Embryonic facial prominence (tissue), 1 donor: ENCODE results near the gene GLIS1.

Experiments
- DNase-seq: peaks from one replicate; pipeline ENCODE4 v3.0.0-alpha.2; 2016; ENCODE audit errors: extremely low spot score

Gene GLIS1

DNA sequence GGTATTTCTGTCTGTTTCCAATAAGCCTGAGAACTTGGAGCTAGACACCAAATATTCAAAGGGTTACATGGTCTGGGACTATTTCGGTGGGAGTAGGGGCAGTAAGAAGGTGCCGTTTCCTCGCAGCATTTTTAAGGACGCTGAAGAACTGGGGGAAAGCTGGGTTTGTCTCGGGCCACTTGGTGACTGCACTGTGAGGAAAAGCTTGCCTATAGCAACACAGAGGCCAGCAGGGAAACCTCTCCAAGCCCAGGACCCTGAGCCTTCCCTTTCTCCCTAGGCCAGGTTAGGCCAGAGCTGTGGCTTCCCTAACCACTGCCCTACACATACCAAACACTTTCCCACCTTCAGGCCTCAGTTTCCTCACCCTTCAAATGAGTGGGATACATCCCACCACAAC is 3.3 kb downstream of the GLIS1 start:
- DNase-seq, result no peak

DNA sequence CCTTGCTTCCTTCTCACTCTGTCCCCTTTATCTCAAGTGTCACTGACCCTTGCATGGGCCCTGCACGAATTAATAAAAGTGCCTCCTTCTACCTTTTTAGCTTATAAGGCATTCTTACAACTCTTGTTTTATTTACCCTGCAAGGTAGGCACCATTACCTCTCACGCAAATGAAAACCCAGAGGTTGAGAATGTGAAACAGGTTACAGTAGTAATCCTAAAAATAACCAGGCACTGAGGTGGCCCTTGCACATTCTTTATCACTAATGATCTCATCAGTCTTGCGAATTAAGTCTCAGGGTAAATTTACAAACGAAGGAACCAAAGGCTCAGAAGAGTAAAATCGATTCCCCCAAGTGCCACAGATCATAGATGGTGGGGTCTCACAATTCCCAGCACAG is 3.7 kb downstream of the GLIS1 start:
- no peak for DNase-seq

DNA sequence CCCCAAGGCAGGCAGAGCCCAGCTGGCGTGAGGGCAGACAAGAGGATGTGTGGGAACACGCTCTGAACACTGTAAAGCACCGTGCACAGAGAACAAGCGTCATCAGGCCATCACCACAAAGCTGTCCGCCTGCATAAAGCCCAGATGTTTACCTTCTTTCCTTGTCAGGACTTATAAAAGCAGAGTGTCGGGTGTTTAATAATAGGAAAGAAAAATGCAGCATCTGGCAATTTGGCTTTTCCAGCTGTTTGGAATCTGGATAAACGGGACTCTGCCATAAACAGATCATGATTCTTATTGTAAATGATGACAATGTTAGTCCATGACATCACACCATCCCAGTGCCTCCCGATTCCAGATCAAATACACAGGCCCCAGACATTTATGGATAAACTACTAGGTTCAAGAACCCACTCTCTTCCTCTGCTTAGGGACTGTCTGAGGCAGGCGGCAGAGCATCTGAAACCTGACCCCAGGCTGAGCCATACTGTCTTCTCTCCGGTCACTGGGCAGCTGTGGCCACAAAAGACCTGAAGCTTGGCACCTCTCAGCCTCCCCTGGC is 4.2 kb downstream of the GLIS1 start:
- no peak for DNase-seq

DNA sequence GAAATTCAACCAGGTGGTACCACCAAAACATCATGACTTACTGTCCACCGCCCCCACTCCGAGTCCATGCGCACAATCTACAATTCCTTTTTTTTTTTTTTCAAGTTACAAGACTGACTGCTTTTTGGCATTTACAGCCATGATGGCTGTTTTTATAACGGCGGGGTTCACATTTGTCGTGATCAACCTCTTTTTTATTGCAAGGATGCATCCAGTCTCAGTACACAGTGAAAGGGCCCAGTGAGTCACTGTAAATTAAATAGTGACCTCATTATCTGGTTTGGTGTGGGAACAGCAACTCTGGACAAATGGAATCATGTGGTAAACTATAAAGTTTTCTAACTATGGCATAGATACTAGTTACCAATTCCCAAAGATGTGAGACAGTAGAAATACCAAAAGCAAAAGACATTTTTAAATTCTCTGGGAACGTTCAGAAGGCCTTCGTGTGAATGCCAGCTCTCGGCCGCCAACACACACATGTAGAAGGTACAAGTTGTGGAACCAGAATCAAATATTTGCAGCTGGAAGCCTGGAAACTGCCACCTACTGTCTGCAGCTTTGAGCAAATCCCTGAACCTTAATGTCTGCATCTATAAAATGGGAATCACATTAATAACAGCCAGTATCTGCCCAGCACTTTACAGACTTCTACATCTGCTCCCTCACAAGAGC is 4.9 kb downstream of the GLIS1 start:
- no peak for DNase-seq

DNA sequence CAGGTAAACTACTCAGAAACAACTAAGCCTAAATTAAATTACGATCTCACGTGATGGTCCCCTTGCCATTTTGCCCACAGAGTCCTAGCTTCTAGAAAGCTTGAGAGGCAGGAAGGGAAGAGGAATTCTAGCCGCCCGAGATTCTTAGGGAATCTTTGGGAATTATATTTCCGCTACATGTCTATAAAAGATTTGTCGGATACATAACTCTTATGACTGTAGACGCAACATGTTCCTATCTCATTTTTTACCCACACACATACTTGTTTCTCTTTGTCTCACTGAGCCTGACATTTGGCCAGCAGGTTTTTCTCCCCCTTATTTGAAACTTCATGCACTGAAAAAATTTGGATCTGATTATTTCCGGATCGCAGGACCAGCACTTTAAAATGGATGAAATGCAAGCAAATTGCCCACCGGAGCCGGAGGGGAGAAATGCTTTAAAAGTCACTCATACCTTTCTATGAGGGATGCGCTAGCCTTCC is 5.5 kb downstream of the GLIS1 start:
- no peak for DNase-seq

DNA sequence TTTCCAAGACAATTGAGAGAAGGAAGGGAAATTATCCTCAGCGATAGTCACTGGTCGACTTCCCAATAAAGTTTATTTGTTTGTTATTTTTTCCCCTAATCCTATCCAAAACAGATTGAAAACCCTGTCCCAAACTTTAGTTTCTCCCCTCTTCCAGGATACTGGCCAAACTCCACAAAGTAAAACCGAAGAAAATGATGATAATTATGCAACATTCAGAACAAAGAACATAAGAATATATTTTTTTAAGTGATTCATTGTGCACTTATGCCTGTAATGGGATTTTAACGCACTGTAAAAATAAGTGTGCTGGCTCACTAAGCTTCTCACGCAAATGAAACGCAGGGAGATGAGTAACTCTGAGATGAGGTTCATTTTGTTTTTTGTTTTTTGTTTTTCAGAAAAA is 6.0 kb downstream of the GLIS1 start:
- DNase-seq, result no peak

DNA sequence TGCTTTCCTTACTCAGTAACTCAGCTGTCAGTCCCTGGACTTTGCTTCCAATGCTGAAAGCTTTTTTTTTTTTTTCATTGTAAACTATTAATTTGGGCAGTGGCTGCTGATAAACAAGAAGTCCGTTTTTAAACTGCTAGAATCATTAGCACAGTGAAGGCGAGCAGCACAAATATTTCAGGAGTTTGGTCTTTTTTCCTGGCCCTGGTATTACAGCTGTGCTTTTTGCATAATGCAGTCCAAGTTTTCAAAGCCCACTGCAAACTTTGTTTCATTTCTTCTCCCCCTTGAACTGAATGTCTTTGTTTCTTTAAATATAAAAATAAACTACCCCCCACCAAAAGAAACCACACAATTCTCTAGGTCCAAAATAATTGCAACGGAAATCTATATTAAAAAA is 6.6 kb downstream of the GLIS1 start:
- DNase-seq, result no peak

DNA sequence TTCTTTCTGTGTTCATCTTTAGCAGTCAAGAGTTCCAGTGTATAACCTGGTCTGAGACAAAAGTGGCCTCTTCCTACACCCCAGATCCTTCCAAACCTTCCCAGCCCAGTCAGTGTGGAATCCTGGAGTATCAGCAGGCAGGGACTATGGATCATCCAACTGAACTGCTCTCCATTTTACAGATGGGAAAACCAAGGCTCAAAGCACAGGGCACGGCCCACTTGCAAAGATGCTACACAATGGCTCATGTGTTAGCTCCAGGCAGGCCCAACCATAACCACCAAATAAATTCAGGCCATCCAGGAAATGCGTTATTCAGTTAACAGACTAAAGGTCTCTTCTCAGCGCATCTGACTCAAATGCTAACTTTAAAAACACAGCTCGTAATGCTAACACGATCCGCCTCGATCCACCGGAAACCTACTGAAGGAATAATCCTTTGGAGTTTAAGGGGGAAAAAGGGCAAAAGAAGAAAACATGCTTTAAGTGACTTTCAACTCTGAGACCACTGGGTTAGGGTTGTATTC is 7.1 kb downstream of the GLIS1 start:
- no peak for DNase-seq

DNA sequence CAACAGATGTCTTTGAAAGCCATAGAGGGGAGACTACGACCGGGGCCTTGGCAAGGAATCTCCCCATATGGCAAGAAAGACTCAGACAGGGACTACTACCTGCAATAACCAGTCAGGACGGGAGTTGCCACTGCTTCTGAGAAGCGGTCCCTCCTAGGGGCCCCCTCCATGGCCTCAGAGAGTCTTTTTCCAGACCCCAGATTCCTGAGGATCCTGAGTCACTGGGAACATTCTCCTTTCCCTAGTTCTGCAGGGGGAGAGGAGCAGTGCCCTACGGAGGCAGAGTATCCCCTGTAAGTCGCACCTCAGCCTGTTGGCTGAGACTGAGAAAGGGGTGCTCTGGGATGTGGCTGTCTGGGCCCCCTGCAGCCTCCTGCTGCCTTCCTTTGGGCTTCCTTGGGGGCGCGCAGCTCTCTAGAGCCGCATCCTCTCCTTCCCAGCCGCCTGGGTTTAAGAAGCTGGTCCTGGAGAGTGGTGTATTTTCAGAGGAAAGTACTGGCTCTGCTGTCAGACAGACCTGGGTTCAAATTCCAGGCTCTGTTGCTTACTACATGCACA is 7.8 kb downstream of the GLIS1 start:
- DNase-seq, result no peak

DNA sequence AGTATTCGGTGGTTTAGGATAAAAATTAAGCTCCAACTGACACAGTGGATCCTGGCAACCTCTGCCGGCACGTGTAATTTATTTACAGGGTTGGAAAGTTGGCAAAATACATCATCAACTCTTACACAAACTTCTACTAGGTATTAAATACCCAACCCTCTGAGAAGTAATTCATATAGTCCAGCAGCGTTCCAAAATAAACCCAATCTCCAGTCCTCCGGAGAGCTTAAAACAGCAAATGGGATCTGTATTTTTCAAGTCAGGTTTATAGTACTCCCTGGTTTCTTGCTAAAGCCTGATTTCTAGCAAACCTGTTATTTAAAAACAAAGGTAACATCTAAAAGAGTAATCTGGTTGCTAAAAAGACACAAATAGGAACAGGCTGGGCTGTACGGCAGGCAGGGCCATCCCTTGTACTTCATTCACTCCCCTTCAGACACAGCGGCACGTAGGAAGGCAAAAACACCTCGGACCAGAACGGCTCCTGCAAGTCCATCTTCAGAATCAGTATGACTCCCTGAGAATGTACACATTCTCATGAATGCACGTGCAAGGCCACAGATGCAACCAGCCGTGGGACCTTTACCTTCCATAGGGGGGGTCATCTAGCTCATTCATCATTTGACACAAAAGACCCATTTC is 8.6 kb downstream of the GLIS1 start:
- DNase-seq, result no peak

DNA sequence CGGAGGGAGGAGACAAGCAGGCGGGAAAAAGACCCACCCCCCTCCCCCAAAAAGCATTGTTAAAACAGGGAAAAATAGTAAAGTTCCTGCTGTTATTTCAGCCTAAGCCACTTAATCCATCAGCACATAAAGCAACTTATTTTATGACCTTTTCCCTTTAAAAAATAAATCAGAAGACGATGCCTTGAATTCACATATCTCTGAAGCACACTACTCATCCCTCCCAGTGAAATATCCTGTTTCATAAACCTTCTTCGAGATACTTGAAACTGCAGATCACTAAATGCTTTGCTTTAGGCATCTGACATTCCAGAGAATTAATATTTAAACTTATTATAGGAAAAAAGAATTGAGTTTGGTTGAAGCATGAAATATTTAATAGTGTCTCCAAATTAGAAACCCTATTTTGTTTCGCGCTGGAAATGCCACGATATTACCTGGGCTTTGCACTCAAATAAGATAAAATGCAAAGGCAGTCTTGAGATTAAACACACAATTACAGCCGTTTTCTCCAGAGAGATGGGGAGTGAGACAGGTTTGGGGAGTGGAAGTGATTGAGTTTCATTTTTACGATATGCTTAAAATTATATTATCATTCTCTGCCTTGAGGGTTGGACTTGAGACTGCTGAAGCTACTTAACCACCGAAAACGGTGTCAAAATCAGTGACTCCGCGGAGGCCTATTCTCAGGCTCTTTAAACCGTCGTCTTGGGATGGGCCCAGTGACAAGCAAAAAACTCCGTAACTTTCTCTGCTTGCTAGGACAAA is 9.3 kb downstream of the GLIS1 start:
- DNase-seq, result no peak

DNA sequence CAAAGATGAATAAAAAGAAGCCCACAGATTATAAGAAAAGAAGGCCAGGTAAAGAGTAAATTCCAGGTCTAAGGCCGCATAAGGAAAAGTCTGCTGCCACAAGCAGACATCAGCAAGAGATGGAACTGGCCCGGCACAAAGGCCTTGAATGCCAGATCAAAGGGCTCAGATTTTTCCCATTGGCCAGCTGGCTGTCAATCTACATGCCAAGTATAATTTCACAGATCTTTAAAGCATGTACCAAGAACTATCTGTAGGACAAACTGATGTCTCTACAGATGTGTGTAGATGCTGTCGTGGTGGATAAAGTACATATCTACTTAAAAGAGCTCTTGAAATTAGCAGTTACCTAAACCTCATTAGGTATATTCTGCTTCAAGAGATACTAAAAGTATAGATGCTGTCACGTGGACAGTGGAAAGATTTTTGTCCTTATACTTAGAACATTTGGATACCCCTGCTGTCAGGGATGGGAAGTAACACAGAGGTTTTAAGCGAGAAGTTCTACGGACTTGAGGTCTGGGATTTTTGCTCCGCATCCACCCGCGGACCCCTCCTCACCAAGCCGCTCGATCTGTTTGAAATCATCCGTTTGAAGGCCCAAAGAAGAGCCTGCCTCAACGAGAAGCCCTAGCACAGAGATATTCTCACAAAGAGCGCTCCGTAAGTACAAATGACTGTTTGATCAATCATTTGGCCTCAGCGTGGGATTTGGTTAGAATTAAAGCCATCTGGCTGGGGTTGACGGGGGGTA is 10.1 kb downstream of the GLIS1 start:
- no peak for DNase-seq

DNA sequence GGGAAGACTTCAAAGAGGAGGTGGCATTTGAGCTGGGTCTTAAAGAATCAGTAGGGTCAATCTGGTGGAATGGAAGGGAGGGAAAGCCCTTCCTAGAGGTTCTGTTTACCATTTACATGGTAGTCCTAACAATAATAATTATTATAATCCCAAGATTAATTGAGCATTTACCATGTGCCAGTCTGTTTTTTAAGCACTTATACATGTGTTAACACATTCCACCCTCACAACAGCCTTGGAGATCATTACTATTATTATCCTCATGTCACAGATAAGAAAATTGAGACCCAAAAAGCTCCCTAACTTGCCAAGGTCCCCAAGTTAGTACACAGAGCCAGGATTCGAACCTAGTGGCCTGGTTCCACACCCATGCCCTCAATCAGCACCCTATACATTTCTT is 10.8 kb downstream of the GLIS1 start:
- DNase-seq, result no peak

DNA sequence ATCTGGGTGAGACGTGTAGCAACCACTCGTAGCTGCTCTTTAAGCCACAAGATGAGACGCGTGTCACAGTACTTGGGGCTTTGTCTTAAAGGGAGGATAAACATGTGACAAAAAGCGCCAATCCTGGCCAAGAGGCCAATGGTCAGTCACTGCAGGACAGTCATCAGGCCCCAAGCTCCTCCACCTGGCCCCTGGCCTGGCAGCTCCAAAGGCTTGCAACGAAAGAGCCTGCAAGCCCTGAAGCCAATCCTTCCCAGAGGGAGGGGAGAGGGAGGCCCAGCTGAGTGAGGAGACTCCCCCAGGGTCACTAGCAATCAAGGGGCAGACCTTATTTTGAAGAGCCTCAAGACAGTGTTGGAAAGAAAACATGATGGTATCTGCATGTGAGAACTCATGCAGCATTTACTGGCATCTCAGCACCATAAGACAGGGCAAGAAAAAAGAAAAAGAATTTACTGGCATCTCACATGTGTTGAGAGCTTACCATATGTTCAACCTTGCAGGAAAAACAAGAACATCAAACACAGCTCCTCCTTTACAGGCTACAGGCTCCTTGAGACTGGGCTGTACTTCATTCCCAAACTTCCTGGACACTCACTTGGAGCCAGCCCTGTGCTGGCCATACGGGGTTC is 11.4 kb downstream of the GLIS1 start:
- no peak for DNase-seq

DNA sequence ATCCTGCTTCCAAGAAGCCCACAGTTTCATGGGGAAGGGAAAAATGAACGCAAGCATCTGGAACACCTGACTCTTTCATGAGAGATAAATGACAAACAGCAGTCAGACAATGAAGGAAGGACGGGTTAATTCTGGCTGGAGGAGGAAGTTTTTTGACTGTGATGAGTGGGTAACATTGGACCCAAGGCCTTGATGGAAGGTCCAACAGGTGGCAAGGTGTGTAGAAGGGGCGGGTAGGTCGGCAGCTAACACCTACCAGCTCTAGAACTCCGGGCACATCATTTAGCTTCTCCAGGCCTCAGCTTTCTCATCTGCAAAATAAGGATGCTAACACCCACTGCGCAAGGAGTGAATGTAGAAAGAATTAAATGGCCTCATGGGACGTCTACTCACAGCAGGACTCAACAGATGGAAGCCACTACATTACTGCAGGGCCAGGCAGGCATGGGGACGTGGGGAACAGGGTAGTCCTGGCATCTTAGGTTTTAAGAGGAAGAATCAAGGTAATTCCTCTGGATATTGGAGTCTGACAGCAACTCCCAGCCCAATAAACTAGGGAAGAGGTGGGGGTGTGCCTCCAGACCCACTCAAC is 12.9 kb downstream of the GLIS1 start:
- DNase-seq, result no peak

DNA sequence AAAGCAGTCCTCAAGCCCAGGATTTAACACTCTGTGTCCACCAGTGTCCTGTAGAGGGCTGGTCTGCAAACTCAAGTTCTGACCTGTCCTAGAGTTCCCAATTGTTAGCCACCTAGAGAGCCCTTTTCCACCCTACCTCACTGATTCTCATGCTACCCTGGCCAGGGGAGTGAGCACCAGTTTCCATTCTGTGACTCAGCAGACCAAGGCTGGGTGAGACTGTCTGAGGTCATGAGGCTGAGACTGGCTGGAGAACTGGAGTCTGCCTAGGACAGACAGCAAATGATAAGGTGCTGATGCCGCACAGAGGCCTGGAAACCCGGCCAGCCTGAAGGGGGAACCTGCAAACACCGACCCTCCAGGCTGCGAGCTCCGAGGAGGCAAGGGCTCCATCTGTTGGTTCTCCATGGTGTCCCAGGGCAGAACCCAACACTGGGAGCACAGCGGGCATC is 13.7 kb downstream of the GLIS1 start:
- DNase-seq, result no peak

DNA sequence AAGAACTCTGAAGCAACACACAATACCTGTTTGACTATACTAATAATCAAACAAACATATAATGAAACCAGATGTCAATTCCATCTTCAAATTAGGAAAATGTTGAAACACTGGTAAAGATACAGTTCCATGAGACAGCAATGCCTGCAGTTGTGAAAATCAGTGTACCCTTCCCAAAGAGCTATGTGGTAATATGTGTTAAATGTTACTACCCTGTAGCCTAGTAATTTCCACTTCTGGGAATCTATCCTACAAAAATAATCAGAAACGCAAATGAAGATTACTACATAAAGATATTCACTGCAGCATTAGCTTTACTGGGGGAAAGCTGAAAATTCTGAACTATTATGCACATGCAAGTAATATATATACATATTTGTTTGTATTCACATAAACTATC is 16.9 kb downstream of the GLIS1 start:
- DNase-seq, result no peak

DNA sequence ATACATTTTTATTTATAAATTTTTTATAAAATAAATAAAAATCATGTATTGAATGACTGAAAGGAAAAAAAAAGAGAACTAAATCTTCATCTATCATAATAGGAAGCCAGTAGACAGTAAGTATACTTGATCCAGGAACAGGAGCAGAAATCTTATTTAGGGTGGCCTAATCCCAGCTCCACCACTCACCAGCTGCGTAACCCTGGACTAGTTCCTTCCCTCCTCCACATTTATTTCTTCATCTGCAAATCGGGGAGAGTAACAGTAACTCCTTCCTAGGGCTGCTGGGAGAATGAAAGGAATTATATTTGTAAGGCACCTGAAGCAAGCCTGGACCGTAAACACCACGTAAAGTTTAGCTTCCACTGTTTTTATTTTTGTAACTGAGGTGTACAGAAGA is 17.9 kb downstream of the GLIS1 start:
- no peak for DNase-seq

DNA sequence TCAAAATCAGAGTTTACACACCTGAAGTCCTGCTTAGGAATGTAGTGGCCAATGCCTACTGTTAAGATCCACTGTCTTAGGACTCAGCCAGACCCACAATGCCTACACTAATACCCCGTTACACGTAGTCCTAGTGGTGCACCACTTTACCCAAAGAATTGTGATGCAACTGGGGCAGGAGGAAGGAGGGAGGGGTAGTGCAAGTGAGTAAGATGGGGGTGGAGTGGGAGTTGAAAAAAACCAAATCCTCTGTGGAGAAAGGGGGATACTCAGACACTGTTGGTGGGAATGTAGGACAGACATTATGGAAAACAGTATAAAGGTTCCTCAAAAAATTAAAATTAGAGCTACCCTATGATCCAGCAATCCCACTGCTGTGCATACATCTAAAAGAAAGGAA is 19.5 kb downstream of the GLIS1 start:
- no peak for DNase-seq

DNA sequence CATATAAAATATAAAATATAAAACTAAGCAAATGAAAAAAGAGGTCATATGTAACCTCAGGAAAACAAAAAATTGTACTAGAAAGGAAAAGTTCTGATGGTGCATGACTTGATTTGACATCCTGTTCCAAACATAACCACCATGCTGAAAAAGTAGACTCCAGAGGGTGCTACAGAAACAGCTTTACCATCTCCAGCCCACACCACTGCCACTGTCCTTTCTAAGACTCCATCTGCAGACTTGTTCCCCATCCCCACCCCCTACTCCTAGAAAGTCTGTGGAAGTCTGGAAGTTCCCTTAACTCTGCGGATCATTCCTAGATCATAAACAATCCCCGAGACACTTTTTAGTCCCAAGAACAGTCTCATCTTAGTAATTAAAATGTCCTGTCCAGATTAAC is 20.5 kb downstream of the GLIS1 start:
- no peak for DNase-seq
